Heart right ventricle (tissue), 16 donors: Measurements from ENCODE around the gene PPM1E. TPM values are rescaled to one million over a fixed set of nuclear protein-coding genes. Genes with fewer than 3 reads are reported as not detected.

Source experiments
- ATAC-seq, 8 donors: fragments of 200-7000 bp; cut with Tn5 transposase; one replicate each; pipeline ENCODE4 v1.9.1; 2020; ENCODE audit warnings: mild to moderate bottlenecking in 8 of 8, moderate library complexity in 8 of 8, moderate number of reproducible peaks in 1 of 8
- DNase-seq, 2 donors: peaks; one replicate each; pipeline ENCODE4 v3.0.0-alpha.2; 2020
- H3K27ac ChIP-seq, 10 donors: fragments of 200-600 bp; sonication (generic) in 2 of 10; one replicate each; pipeline versions ENCODE4 v1.5.0 to v1.8.0; 2020 to 2022; ENCODE audit warnings: mild to moderate bottlenecking in 3 of 10
- H3K27me3 ChIP-seq, 7 donors: fragments of 200-600 bp; one replicate each; pipeline ENCODE4 v1.8.0; 2021 to 2022; ENCODE audit warnings: mild to moderate bottlenecking in 2 of 7
- H3K36me3 ChIP-seq, 9 donors: fragments of 200-600 bp; sonication (generic) in 1 of 9; one replicate each; pipeline versions ENCODE4 v1.5.0 to v1.8.0; 2020 to 2022; ENCODE audit warnings: mild to moderate bottlenecking in 2 of 9
- H3K4me1 ChIP-seq, 9 donors: fragments of 200-600 bp; sonication (generic) in 1 of 9; one replicate each; pipeline versions ENCODE4 v1.5.0 to v1.8.0; 2020 to 2022; ENCODE audit warnings: mild to moderate bottlenecking in 4 of 9
- H3K4me3 ChIP-seq, 10 donors: fragments of 200-600 bp; sonication (generic) in 2 of 10; one replicate each; pipeline versions ENCODE4 v1.5.0 to v1.8.0; 2020 to 2022; ENCODE audit warnings: mild to moderate bottlenecking in 7 of 10, moderate library complexity in 2 of 10
- H3K9me3 ChIP-seq, 11 donors: fragments of 200-600 bp in 10 of 11; sonication (generic) in 2 of 11; one replicate each; pipeline versions ENCODE4 v1.5.0 to v1.8.0; 2013 to 2022; ENCODE audit warnings: mild to moderate bottlenecking in 2 of 11, control low read depth in 1 of 11, moderate library complexity in 1 of 11
- CTCF ChIP-seq, 9 donors: fragments of 200-600 bp; sonication (generic) in 2 of 9; IDR thresholded peaks; one replicate each; pipeline versions ENCODE4 v1.5.0 to v1.8.0; 2021 to 2022; ENCODE audit warnings: antibody characterized with exemption in 9 of 9, mild to moderate bottlenecking in 5 of 9, moderate library complexity in 1 of 9
- WGBS, 2 donors: extraction: QIAGEN DNeasy Blood & Tissue Kit; methylation state at CpG; one replicate each; pipeline ENCODE4 v1.1.7; 2013; ENCODE audit warnings: inconsistent platforms in 1 of 2; 5-methylcytosine and 5-hydroxymethylcytosine counted together
- intact Hi-C, 10 donors: fragments of 100-400 bp; cut with DNase I; formaldehyde crosslinking; loops; one replicate each; pipeline versions ENCODE4 v1.11.1 to v1.14.2; 2022
- polyA plus RNA-seq, 2 donors: library from polyadenylated mRNA; stranded (reverse); fragments of 200-250 nt; gene quantifications; one replicate each; pipeline ENCODE4 v1.2.3, GENCODE V29; 2013
- total RNA-seq, 10 donors: library from RNA; stranded (reverse); fragmentation: NEBNext Ultra II Directional in 3 of 10; extraction: Animal tissue kit (Norgen Biotek cat#: 25700) in 3 of 10; gene quantifications; one replicate each; pipeline versions ENCODE4 v1.2.1 to v1.2.4, GENCODE V29; 2021 to 2023
- donor health status: Arrhythmogenic right ventricular cardiomyopathy.
- donor health status: ischemic (EF 13 %, LVEDD 7.1; RV severe dilation, severe dysfunction).
- donor health status: healthy with polysubstance abuse.
- donor health status: DM: no; HTN: yes; CAD: no.
- donor health status: DM: no; HTN: no; CAD: no.
- donor health status: ischemic (EF 25% LVEDD 6.9; RV normal size, moderate dysfunction).
- donor health status: ischemic (EF 25% LVEDD 5.7; RV mildly dilated, moderate dysfunction).
- donor health status: healthy.
- donor health status: DM: yes; HTN: yes; CAD: no.
- donor health status: Ischemic cardiomyopathy.
- donor health status: ischemic (EF 35%, LVEDD 5.7; RV mildly dilated, moderate dysfunction).
- donor health status: nonischemic (EF 11% LVEDD 7.7; RV severe dilation, severe dysfunction).
- donor health status: DM: yes; HTN: yes; CAD: no.
- donor health status: PGD.
- donor health status: ischemic (EF 29% LVEDD 5.4; RV normal size, mild dysfunction).
- donor health status: nonischemic (EF 23%, LVEDD 6.1; RV moderate dilation, normal function).

PPM1E gene
- total and polyA plus RNA-seq, 12 donors, result 0.14 to 3.1 (median 0.41) TPM

- no peaks in the 10 kb centered on the region for H3K27me3 ChIP-seq
- TF ChIP-seq CTCF (IDR thresholded peaks at IDR 0.05), result no peak
- no peak overlapping the region for H3K27ac ChIP-seq
- no peaks in the 10 kb centered on the region for H3K36me3 ChIP-seq
- intact Hi-C loops, result no loop called here
- DNase-seq, result no peak
- H3K9me3 ChIP-seq, result peaks cover 0 to 9% (median 0%) of the 10 kb centered on the region in 11 donors
- H3K4me3 ChIP-seq, result no peak overlapping the region
- no peak for ATAC-seq
- H3K4me1 ChIP-seq, result peaks cover 0 to 7% (median 0%) of the 10 kb centered on the region in 9 donors
- WGBS, 2 donors, result 81 to 82% methylated on average over 5 of the region's 5 CpGs
Measured at GRCh38 chr17:58806046-58806445, 50.4 kb downstream of the PPM1E start.

- no peak for TF ChIP-seq CTCF (IDR thresholded peaks at IDR 0.05)
- Histone ChIP-seq H3K4me3 (no peak overlapping the region), H3K27ac (no peak overlapping the region), H3K9me3 (no peaks in the 10 kb centered on the region), H3K27me3 (no peaks in the 10 kb centered on the region), H3K36me3 (no peaks in the 10 kb centered on the region), H3K4me1 (peaks cover 0 to 7% (median 0%) of the 10 kb centered on the region in 9 donors)
- 76 to 77% methylated on average over 5 of the region's 5 CpGs for WGBS, 2 donors
- ATAC-seq (peak in 3 of 8 donors; percentile 63 to 91 (median 81)), DNase-seq (peak in 1 of 2 donors; percentile 8)
- intact Hi-C loops, result no loop called here
Measured at GRCh38 chr17:58808609-58809563, 53.2 kb downstream of the PPM1E start.

- Histone ChIP-seq H3K4me3 (no peak overlapping the region), H3K36me3 (no peaks in the 10 kb centered on the region), H3K27me3 (no peaks in the 10 kb centered on the region), H3K27ac (no peak overlapping the region), H3K4me1 (peaks cover 0 to 7% (median 0%) of the 10 kb centered on the region in 9 donors), H3K9me3 (no peaks in the 10 kb centered on the region)
- DNase-seq, result no peak
- intact Hi-C loops, result no loop called here
- ATAC-seq, result peak in 1 of 8 donors; percentile 24
- WGBS, 2 donors, result 66 to 75% methylated on average over 1 of the region's 1 CpG
- TF ChIP-seq CTCF (IDR thresholded peaks at IDR 0.05), result no peak
Measured at GRCh38 chr17:58809564-58809936, 53.9 kb downstream of the PPM1E start.

- Histone ChIP-seq H3K27ac (no peak overlapping the region), H3K27me3 (no peaks in the 10 kb centered on the region), H3K4me3 (no peak overlapping the region), H3K36me3 (no peaks in the 10 kb centered on the region), H3K4me1 (peaks cover 0 to 7% (median 0%) of the 10 kb centered on the region in 9 donors), H3K9me3 (no peaks in the 10 kb centered on the region)
- ATAC-seq, result no peak
- WGBS, 2 donors, result 92 to 93% methylated on average over 3 of the region's 3 CpGs
- DNase-seq, result no peak
- TF ChIP-seq CTCF (IDR thresholded peaks at IDR 0.05), result no peak
- intact Hi-C loops, result no loop called here
Measured at GRCh38 chr17:58811290-58811689, 55.6 kb downstream of the PPM1E start.
